HL-60 (cell line): Measurements from ENCODE around the gene MOB3B.

Experiments
- CTCF ChIP-seq: IDR thresholded peaks from one replicate; pipeline ENCODE4 v1.5.1; 2011; ENCODE audit warnings: low read length, control low read depth, inconsistent platforms; ENCODE audit not compliant: insufficient read depth
- POLR2AphosphoS5 ChIP-seq: IDR thresholded peaks from 2 replicates; pipeline ENCODE4 v1.6.1; 2012; ENCODE audit warnings: low read depth
- REST ChIP-seq: IDR thresholded peaks from 2 replicates; pipeline ENCODE4 v1.6.1; 2012; ENCODE audit warnings: low read depth; ENCODE audit not compliant: insufficient replicate concordance

- TF ChIP-seq CTCF (no peak), REST (no peak), POLR2AphosphoS5 (no peak)
These were observed 15.1 kb downstream of the MOB3B start for GRCh38 chr9:27514551-27514950.
